NCI-H2196 (cell line): ENCODE measurements around the gene EYA3.

Source experiments
- DNase-seq: peaks from one replicate; lab custom pipeline; 2025; ENCODE audit not compliant: unreplicated experiment; lab: John Stamatoyannopoulos, UW

Gene EYA3

DNA sequence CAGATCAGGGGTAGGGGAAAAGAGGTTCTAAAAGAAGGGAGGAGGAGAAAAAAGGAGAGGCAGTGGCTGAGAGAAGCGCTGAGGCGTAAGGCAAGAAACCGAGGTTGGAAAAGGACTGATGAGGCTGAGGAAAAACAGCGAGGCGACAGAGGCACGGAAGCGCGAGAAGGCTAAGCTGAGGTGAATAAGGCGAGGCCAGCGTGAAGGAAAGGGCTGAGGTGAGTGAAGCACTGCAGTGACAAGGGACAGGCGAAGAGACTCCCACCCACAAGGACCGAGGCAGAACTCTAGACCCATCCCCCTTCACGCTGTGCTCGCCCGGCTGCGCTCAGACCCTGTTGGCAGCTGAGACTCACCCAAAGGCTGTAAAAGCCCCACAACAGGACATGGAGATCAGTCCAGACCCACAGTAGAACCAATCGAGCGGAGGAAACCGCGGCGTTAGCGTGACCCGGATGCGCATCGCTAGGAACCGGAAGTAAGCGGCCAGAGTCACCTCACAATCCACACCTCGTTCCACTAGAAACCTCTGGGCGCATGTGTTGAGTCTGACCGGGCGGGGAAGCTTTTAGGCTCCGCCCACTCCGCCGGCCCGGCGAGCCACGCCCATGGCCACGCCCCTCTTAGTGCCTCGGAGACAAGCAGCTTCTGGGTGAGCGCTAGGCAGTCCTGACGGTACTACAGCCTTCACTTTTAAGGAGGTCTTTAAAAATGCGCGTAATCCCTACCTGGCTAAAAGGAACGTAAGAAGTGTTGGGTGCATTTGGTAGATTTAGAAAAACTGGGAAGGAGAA, at the start of gene EYA3:
Gene EYA3 (minus strand): TSS at position 443 of the 794 bp plus-strand sequence. CDS start 30,584 bp downstream, outside the sequence.
- DNase-seq: peak; percentile 97

GRCh38 chr1:28136922-28137613, 48.7 kb upstream of the EYA3 start:
- DNase-seq: no peak

GRCh38 chr1:28136169-28136921, 47.9 kb upstream of the EYA3 start:
- DNase-seq: no peak

DNA sequence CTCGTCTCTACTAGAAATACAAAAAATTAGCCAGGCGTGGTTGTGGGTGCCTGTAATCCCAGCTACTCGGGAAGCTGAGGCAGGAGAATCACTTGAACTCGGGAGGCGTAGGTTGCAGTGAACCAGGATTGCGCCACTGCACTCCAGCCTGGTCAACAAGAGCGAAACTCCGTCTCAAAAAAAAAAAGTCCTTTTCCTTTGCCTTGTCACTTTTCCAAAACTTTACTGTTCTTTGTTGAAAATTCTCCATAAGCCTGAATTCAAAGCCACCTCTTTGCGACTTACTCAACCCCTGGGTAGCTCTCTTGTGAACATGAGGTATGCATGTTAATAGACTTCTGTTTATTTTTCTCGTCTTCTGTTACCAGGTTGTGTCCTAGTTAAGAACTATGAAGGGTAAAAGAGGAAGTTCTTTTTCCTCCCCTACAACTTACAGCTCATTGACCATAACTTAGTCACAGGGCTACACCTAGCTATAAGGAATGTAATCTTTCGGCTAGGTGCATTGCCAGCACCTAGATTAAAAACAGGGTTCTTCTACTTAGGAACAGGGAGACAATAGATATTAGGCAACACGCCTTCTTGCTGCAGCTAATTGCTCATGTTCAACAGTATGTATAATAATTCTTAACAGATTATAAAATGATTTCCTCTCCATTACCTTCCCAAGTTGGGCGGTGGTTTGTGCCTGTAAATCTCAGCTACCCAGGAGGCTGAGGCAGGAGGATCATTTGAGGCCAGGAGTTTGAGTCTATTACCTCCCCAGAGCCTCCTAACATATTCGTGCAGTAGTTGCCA, 47.2 kb upstream of the EYA3 start:
- no peak for DNase-seq

- no peak for DNase-seq
Measured at GRCh38 chr1:28134651-28135207, 46.3 kb upstream of the EYA3 start.

GRCh38 chr1:28132171-28133167, 44.1 kb upstream of the EYA3 start:
- DNase-seq: no peak

DNA sequence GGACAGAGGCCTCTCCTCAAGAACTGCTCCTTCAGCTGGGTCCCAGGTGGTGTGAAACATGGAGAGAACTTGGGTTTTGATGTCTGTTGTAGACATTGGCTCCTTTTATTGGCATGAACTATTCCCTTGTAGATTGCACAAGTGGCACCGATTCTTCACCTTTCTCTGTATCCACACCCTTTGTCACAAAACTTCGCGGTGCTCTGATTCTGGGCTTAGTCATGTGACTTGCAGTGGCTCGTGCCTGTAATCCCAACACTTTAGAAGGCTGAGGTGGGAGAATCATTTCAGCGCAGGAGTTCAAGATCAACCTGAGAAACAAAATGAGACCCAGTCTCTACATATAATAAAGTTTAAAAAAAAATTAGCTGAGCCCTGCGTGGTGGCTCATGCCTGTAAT, 42.5 kb upstream of the EYA3 start:
- no peak for DNase-seq

GRCh38 chr1:28129150-28129549, 40.7 kb upstream of the EYA3 start:
- DNase-seq: no peak

- DNase-seq: no peak
Measured at GRCh38 chr1:28127617-28128257, 39.3 kb upstream of the EYA3 start.

DNA sequence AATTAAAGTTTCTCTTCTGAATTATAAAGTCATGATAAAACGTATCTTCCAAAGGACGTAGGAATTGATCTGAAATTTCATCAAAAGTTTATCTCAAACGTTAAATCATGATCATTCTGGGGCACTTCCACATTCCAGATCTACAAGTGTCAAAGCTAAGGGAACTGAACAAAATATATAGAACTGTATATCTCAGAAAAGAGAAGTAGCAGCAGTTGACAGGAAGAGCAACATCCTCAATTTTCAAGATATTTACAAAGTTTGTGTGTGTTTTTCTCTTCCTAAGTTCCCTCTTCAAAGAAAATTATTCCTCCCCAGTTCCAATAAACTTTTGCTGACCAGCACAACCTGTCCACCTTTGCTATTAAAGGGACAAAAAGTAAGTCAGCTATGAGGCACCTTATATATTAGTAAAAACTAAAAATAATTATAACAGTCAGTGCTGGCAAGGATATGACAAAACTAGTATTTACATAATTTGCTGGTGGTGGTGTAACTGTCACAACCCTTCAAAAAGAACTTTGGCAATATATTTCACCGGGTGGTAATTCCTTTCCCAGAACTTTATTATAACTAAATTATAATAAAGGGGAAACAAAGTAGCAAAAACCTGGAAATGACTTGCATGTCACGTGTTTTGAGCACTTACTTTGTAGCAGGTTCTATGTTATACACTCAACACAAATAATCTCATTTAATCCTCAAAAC, 38.5 kb upstream of the EYA3 start:
- DNase-seq: no peak

DNA sequence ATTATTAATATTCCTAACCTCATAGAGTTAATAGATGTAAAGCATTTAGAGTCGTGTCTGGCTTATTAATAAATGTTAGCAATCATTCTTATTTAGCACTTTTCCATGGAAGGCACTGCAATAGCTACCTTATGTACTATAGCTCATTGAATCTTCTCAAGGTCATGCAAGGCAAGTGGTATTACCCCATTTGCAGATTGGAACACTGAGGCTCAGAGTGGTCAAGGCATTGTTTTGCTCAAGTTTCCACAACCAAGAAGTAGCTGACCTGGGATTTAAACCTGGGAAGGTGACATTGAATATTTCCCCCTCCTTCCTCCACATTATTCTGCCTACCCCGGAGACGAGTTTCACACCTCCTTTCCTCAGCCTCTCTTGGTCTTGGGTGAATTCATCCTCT, 37.8 kb upstream of the EYA3 start:
- DNase-seq: no peak

DNA sequence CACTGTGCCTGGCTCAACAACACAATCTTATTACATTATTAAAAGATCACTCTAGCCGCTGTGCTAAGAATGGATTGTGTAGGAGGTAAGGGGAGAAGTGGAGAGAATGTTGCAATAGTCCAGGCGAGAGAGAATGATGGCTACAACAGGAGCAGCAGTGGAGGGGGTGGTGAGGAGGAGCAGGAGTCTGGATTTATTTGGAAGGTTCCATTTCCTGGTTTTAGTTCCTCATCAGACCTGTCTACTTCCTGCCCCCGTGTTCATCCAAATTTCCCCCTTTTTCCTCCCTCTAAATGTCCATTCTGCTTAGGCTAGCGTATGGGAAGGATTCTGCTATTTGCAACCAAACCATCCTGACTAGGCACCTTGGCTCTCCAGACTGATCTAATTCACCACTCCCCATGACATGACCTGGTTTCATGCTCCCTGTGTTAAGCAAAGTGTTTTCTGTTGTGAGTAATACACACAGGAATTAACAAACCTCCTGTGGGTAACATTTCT, 35.1 kb upstream of the EYA3 start:
- no peak for DNase-seq

GRCh38 chr1:28122183-28122582, 33.8 kb upstream of the EYA3 start:
- DNase-seq: no peak

GRCh38 chr1:28119556-28119955, 31.1 kb upstream of the EYA3 start:
- DNase-seq: no peak

DNA sequence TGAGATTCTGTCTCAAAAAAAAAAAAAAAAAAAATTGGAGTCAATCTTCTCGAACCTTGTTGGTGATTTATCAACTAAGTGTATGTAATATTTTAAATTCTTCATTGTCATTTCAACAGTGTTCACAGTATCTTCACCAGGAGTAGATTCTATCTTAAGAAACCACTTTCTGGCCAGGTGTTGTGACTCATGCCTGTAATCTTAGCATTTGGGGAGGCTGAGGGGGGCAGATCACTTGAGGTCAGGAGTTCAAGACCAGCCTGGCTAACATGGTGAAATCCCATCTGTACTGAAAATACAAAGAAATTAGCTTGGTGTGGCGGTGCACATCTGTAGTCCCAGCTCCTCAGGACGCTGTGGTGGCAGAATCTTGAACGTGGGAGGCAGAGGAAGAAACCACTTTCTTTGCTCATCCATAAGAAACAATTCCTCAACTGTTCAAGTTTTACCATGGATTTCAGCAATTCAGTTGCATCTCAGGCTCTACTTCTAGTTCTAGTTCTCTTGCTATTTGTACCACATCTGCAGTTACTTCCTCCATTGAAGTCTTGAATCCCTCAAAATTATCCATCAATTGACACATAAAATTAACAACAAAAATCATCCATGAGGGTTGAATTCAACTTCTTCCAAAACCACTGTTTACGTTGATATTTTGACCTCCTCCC, 30.4 kb upstream of the EYA3 start:
- DNase-seq: no peak

DNA sequence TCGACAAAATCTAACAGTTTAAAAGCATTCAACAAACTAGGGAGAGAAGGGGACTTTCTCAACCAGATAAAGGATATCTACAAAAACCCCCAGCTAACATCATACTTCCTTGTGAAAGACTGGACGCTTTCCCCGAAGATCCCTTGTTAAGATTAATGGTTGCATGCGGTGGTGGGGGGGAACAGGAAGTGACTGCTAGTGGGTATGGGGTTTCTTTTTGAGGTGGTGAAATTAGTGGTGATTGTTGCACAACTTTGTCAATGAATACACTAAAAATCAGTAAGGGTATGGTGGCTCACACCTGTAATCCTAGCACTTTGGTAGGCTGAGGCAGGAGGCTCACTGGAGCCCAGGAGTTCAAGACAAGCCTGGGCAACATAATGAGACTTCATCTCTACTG, 26.9 kb upstream of the EYA3 start:
- DNase-seq: no peak

GRCh38 chr1:28114844-28115243, 26.4 kb upstream of the EYA3 start:
- DNase-seq: no peak

DNA sequence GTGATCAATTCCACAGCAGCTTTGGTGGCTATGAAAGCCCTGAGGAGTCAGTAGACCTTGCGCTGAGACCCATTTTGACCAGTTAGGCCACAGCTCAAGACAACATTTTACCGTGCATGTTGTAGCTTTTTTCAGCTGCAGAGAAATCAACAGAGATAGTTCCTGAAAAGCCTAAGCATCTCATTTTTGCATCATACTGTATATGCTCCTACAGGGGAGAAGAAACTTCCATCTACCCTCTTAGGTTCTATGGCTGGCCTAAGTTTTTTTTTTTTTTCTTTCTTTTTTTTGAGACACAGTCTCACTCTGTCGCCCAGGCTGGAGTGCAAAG, 24.8 kb upstream of the EYA3 start:
- DNase-seq: no peak
